GM20431 (cell line): ENCODE measurements around the gene MINDY1.

ENCODE experiments used
- in situ Hi-C: fragments of 300-500 bp; cut with MseI, MboI; formaldehyde crosslinking; loops from one replicate; pipeline ENCODE4 v1.15.0; 2020; ENCODE audit warnings: low sequenced_read_pairs; ENCODE audit not compliant: unreplicated experiment

MINDY1 gene

GRCh38 chr1:150994248-150994647 lies 12.5 kb downstream of the MINDY1 start:
- in situ Hi-C loops = no loop called here

- in situ Hi-C loops = no loop called here
Measured at GRCh38 chr1:150992626-150993025, 14.1 kb downstream of the MINDY1 start.

DNA sequence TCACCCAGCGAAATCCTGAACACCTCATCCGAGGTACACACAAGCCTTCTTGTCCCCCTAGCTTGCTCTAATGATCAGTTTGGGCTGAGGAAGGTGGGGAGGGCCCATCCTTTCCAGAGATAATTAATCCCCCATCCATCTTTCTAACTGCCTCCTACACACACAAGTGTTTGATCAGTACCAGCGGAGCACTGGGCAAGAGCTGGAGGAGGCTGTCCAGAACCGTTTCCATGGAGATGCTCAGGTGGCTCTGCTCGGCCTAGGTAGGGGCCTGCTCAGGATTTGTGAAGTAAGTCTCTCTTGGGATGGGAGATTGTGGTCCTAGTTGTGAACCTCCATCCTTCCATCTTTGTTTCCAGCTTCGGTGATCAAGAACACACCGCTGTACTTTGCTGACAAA lies 18.8 kb downstream of the MINDY1 start:
- in situ Hi-C loops = no loop called here

DNA sequence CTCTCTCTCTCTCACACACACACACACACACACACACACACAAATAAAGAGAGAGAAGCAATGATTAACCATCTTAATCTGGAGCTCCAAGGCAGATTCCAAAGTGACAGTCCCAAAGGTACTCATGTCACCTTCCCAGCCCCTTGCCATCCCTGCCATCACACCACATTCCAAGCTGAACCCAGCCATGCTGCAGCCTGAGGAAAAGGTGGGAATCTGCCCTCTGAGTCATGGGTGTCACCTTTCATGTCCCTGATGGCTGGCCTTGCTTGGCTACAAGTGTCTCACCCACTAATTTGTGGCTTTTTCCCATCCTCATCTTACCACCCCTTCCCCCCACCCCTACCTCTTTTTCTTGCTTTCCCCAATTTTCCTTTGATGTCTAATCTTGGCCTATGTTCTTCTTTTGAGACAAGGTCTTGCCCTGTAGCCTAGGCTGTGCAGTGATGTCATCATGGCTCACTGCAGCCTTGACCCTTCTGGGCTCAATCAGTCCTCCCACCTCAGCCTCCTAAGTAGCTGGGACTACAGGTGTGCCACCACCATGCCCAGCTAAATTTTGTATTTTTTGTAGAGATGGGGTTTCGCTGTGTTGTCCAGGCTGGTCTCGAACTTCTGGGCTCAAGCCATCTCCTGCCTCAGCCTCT lies 21.4 kb downstream of the MINDY1 start:
- in situ Hi-C loops = no loop called here

DNA sequence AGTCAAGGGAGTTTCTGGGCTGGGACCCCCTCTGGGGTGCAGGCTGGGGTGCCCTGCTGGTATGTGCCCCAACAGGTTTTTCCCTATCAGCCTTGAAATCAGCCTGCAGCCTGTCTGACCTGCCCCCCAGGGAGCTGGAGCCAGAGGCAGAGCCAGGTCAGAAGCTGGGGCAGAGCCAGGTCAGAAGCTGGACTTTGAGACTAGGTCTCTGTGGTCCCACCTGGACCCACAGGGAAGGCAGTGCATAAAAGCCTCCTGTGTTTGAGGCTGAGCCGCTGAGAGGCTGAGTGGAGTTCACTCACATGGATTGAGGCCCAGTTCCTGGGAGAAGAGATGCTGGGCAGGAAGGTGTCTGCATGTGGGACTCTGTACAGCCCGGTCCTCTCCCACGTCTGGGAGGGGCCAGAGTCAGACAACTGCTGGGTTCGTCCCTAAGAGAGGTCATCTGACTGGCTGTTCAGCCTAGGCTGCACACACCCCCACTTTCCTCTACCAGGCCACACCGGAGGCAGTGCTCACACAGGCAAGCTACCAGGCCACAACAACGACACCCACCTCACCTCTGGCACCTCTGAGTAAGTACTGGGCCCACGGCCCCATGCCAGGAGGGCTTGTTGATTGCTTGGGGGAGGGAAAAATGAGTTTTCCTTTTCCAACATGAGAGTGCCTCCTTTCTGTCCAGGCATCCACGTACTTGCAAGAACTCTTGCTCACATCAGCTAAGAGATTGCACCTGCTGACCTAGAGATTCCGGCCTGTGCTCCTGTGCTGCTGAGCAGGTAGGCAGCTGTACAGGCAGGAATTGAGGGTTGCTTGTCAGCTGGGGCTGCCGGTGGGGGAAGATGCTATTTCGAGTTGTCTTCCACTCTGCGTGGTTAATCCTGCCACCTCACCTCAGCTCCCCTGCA lies 24.6 kb downstream of the MINDY1 start, which contains the start of gene ANXA9:
Gene ANXA9, plus strand, starts transcription at position 488 of the 908 bp plus-strand sequence. CDS start 814 bp downstream, outside the sequence.
- in situ Hi-C loops = no loop called here

- in situ Hi-C loops = no loop called here
Measured at GRCh38 chr1:150981177-150981804, 25.4 kb downstream of the MINDY1 start.

DNA sequence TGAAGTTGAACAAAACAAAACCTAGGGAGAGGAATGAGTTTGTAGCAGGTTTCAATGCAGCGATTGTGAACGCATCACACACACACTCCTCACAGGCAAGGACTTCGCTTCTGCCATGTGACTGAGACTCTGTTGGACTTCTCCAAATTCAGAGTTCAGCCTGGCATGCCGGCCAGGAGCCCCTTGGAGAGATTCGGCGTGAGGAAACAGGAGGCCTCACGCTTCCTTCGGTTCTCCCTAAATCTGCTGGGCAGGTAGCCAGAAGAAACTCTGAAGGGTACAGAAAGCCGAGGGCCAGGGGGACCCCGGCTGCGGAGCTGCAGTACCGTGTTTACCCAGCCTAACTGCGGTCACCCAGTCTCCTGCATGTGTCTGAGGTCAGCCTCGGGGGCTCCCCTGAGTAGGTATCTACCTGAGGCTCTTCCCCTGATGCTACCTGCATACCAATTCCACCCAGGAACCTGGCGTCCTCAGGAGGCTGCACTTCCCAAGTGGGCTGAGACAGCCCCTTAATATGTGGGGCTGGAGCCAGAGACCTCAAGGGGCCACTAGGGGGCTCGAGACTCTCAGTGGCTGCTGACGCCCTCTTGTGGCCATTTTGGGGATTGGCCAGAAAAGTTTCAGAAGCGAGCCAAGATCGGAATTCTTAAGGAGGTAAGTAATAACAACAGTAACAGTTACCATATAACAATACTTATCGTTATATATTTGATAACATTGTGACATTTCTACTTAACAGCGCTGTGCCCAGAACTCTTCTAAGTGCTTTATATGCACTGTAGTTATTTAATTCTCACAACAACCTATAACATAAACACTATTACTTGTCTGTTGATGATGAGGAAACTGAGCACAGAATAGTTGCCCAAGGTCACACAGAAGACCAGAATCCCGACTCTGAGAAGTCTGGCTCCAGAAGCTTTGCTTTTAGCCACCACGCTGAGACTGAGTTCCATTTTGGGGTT lies 27.3 kb downstream of the MINDY1 start:
- in situ Hi-C loops = no loop called here

GRCh38 chr1:150976879-150977694 lies 29.6 kb downstream of the MINDY1 start:
- in situ Hi-C loops = no loop called here

DNA sequence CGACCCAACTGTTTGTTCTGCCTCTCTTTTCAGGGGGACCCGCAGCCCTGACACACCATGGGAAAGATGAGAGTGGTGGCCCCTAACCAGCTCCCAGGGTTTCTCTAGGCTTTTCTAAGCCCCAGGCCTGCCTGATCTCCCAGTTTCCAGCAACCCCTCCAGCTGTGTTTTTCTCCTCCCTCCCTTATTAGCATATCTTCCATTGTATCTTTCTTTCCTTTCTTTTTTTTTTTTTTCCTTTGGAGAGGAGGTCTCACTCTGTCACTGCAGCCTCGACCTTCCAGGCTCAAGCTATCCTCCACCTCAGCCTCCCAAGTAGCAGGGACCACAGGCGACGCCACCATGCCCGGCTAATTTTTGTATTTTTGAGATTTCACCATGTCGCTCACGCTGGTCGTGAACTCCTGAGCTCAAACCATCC lies 30.3 kb downstream of the MINDY1 start:
- in situ Hi-C loops = no loop called here

DNA sequence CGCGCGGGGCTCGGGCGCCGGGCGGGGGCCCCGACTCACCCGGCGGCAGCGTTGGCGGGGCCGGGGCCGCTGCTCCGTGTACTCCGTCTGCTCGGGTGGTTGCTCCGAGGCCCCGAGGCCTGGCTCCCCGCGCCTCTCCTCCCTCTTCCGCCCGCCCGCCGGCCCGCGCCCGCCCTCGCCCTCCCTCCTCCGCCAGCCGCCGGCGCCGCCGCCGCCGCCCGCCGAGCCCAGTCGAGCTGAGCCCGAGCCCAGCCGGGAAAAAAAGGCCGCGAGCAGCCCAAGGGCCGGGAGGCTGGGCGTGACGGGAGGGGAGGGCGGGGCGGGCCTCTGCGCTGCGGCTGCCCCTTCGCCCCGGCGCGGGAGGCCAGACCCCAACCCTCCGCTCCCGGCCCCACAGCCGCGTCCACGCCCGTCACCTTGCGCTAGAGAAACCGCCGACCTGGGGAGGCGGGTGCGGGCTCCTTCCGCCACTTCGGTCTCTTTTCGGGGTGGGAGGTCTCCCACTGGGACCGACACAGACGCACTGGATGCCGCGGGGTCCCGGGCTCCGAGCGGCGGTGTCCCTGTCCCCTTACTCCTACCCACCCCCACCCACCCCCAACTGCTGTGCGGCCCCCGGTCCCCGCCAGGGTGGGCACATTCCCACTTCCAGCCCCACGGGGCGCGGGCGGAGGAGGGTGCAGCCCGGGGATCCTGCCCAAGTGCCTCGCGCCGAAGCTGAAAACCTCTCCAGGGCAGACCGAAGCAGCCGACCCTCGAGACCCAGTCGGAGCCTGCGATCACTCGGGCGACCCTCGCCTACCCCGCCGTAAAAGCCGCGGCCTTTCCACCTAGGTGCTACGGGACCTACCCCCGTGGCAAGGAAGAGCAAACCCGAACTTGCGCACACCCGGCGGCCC lies 31.9 kb downstream of the MINDY1 start, which contains the start of gene CERS2:
Gene CERS2, minus strand, starts transcription at position 256 of the 899 bp plus-strand sequence. CDS start 5,745 bp downstream, outside the sequence.
- in situ Hi-C loops = no loop called here

DNA sequence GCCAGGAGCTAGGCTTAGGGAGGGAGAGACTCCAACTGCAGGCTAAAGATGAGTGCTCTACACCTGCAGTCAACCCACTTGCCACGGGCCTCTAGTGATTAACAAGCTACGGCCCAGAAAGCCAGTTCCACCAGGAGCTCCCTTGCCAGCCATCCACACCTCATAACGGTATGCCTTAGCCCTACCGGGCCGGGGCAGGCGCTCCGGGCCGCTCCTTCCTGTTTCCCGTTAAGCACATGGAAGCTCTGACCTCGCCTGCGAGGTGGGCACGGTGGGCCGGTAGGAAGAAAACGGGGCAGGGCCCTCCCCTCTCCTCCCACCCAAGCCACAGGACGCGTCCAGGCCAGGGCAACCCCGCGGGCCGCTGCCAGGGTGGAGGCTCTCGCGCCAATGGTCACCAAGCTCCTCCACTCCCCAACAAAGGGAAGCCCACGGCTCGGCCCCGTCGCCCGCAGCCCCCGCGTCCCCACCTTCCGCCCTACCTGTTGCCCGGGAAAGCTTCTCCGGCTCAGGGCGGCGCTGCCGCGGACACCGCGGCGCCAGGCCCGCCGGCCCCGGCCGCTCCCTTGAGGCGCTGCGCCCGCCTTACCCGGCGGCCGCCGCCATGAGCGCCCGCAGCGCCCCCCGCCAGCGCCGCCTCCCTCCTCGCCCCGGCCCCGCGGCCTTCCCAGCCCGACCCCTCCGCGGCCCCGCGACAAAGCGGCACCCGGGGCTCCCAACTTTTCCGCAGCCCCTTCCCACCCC lies 32.7 kb downstream of the MINDY1 start:
- in situ Hi-C loops = no loop called here

DNA sequence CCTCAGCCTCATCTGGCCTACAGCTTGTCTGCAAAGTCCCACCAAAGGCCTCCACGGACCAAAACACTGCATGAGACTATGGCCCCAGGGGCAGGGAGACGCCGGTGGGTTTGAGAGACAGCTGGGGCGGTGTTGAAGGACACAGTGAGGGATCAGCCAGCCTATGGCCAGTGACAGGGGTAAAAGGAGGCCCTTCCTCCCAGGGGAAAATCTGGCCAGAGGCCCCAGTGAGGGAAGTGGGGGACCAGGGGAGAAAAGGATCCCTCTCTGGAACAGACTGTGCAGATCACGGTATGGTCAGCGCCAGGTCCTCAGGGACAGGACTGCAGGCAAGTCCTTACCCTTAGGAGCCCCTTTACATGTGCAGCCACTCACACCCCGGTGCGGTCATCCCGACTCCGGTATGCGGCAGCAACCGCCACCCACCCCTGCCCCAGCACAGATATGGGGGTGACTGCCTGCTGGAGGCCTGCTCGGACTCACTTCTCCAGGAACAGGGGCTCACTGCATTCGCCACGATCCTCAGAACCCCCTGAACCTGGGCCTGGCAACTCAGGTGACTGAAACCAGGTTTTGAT lies 33.4 kb downstream of the MINDY1 start:
- in situ Hi-C loops = no loop called here

- in situ Hi-C loops = no loop called here
Measured at GRCh38 chr1:150972417-150972940, 34.2 kb downstream of the MINDY1 start.

GRCh38 chr1:150971583-150972416 lies 34.9 kb downstream of the MINDY1 start:
- in situ Hi-C loops = no loop called here

DNA sequence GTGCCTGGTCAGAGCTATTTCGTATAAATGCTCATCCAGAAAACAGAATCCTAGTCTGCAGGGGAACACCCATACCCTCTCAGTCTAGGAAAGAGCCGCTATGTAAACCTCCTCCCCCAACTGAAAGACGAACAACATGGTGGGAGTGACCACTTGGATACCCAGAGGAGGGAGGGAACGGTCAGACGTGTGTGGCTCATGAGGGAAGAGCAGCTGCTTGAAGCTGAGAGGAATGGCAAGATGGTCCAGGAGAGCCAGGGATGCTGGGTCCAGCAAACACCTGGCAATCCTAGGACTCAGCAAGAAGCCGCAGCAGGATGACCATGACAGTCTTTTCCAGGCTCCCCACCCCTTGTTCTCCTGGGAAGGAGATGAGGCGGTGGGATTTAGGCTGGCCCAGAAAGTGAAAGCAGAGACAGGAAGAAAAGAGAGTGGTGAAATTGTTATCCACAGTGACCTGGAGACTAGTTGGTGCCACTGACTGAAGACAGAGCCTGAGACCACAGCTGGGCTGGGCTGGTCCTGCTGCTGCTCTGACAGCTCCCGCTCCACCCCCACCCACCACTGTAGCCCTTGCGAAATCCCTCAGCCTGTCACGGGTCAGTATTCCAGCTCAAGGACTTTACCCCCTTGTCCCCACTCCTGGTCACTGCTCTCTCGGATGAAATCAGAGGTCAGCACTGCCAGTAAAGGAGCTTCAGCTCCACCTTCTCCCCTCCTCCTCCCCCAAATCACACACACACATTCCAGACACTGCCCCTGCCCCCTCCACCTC lies 35.7 kb downstream of the MINDY1 start:
- in situ Hi-C loops = no loop called here
